ENCODE results near the gene CDC42BPG.
"Not testable (repeated sequence)": the region's sequence is repeated elsewhere in the genome, so short reads cannot be mapped to it uniquely, and the experiment has no call there.

Gene CDC42BPG

GRCh38 chr11:64848826-64849597 is 4.6 kb upstream of the CDC42BPG start:
- FAIRE-seq, result no peak

GRCh38 chr11:64848214-64848825 is 3.9 kb upstream of the CDC42BPG start:
- no peak for FAIRE-seq

GRCh38 chr11:64846998-64847666 is 2.7 kb upstream of the CDC42BPG start:
- FAIRE-seq, result no peak

GRCh38 chr11:64845776-64846129 is 1.3 kb upstream of the CDC42BPG start:
- FAIRE-seq, result not testable (repeated sequence)

GRCh38 chr11:64845129-64845775 is 799 bp upstream of the CDC42BPG start:
- no peak for FAIRE-seq

GRCh38 chr11:64843686-64844329 is 645 bp downstream of the CDC42BPG start:
- FAIRE-seq, result no peak

GRCh38 chr11:64842851-64843685 is 1.4 kb downstream of the CDC42BPG start:
- no peak for FAIRE-seq

- FAIRE-seq, result no peak
Observed at GRCh38 chr11:64842366-64842759, 2.1 kb downstream of the CDC42BPG start.

GRCh38 chr11:64841592-64842365 is 2.7 kb downstream of the CDC42BPG start:
- no peak for FAIRE-seq

- no peak for FAIRE-seq
Observed at GRCh38 chr11:64839887-64840782, 4.3 kb downstream of the CDC42BPG start.

GRCh38 chr11:64839335-64839734 is 5.1 kb downstream of the CDC42BPG start:
- FAIRE-seq, result no peak

- FAIRE-seq, result no peak
Observed at GRCh38 chr11:64838600-64839334, 5.7 kb downstream of the CDC42BPG start.

GRCh38 chr11:64837887-64838351 is 6.5 kb downstream of the CDC42BPG start:
- FAIRE-seq, result no peak

GRCh38 chr11:64836448-64837072 is 7.9 kb downstream of the CDC42BPG start:
- no peak for FAIRE-seq

GRCh38 chr11:64835616-64836447 is 8.6 kb downstream of the CDC42BPG start:
- no peak for FAIRE-seq

- no peak for FAIRE-seq
Observed at GRCh38 chr11:64834723-64835615, 9.5 kb downstream of the CDC42BPG start.

Measured in G401.6 (cell line).